HepG2 (cell line): ENCODE data around the gene BBC3. TPM values are rescaled to one million over a fixed set of nuclear protein-coding genes. Genes with fewer than 3 reads are reported as not detected.

Experiments
- ATAC-seq: fragments of 200-7000 bp; cut with Tn5 transposase; 3 replicates; pipeline ENCODE4 v1.9.1; 2020; ENCODE audit warnings: mild to moderate bottlenecking, moderate library complexity
- BruUV-seq: library from RNA; stranded (reverse); fragments of 400-500 nt; replicated peaks from 2 replicates; lab custom pipeline; 2021; lab: Mats Ljungman, UMichigan
- CTCF ChIA-PET: fragments of 300-600 bp; formaldehyde crosslinking; extraction: SDS; loops from one replicate; lab custom pipeline; 2021; ENCODE audit warnings: low total read pairs, inconsistent platforms, low intra/inter-chr PET ratio; lab: Yijun Ruan, JAX
- POLR2A ChIA-PET: fragments of 350-600 bp; sonication (Branson Sonifier 250); formaldehyde crosslinking; loops from one replicate; lab custom pipeline; 2020; ENCODE audit warnings: antibody characterized with exemption, inconsistent platforms; lab: Yijun Ruan, JAX
- DNase-seq: peaks from one replicate; pipeline ENCODE4 v3.0.0-alpha.2; 2015; ENCODE audit warnings: low spot score
- FAIRE-seq: peaks from 3 replicates; lab custom pipeline; 2011; peaks lifted over from hg19 to GRCh38; lab: Jason Lieb, UNC
- H2AFZ ChIP-seq: one replicate; pipeline ENCODE4 v1.6.1; 2011; ENCODE audit warnings: low read length, inconsistent platforms
- H3K27ac ChIP-seq: fragments of 300-600 bp; 3 replicates; pipeline ENCODE4 v1.8.0; 2011; ENCODE audit warnings: mixed run types, mild to moderate bottlenecking, mixed read lengths, low read length, inconsistent platforms; ENCODE audit not compliant: insufficient read depth; ENCODE audit errors: extremely low read length
- H3K27me3 ChIP-seq, 2 experiments: fragments of 200-600 bp in 1 of 2; 2 replicates in 1 of 2; 3 replicates in 1 of 2; pipeline versions ENCODE4 v1.6.0 to v1.8.0; 2011; ENCODE audit warnings: low read length in 2 of 2, mild to moderate bottlenecking in 2 of 2, moderate library complexity in 2 of 2, inconsistent platforms in 1 of 2; ENCODE audit not compliant: insufficient read depth in 2 of 2, control insufficient read depth in 1 of 2
- H3K36me3 ChIP-seq, 2 experiments: fragments of 200-600 bp in 1 of 2; replicated peaks in 1 of 2; 2 replicates in 1 of 2; 3 replicates in 1 of 2; pipeline versions ENCODE4 v1.5.1 to v1.8.0; 2011; ENCODE audit warnings: low read length in 2 of 2, inconsistent platforms in 1 of 2; ENCODE audit not compliant: insufficient read depth in 2 of 2, control insufficient read depth in 1 of 2
- H3K4me1 ChIP-seq: 2 replicates; pipeline ENCODE4 v1.5.1; 2012; ENCODE audit warnings: low read length, inconsistent platforms; ENCODE audit not compliant: insufficient read depth
- H3K4me2 ChIP-seq: 2 replicates; pipeline ENCODE4 v1.6.0; 2011; ENCODE audit warnings: low read depth, low read length, inconsistent platforms
- H3K4me3 ChIP-seq, 3 experiments: fragments of 200-600 bp in 1 of 3; sonication (generic), shearing (Covaris generic) in 1 of 3; replicated peaks in 1 of 3; 2 replicates each; pipeline ENCODE4 v1.5.1; 2011 to 2016; ENCODE audit warnings: low read length in 3 of 3, inconsistent platforms in 2 of 3, low read depth in 2 of 3, mild to moderate bottlenecking in 2 of 3, control low read depth in 1 of 3, mixed read lengths in 1 of 3; ENCODE audit not compliant: insufficient read depth in 1 of 3
- H3K79me2 ChIP-seq: one replicate; pipeline ENCODE4 v1.6.1; 2011; ENCODE audit warnings: low read length, inconsistent platforms; ENCODE audit not compliant: insufficient read depth
- H3K9ac ChIP-seq: 2 replicates; pipeline ENCODE4 v1.6.0; 2011; ENCODE audit warnings: mild to moderate bottlenecking, low read depth, low read length, inconsistent platforms; ENCODE audit not compliant: insufficient read depth
- H3K9me3 ChIP-seq: 2 replicates; pipeline ENCODE4 v1.5.1; 2012; ENCODE audit warnings: mild to moderate bottlenecking, low read length
- H4K20me1 ChIP-seq: 2 replicates; pipeline ENCODE4 v1.6.0; 2011; ENCODE audit warnings: inconsistent platforms, mild to moderate bottlenecking, low read length, moderate library complexity; ENCODE audit not compliant: insufficient read depth
- AGO1 ChIP-seq: fragments of 200-400 bp; formaldehyde crosslinking; IDR thresholded peaks from 2 replicates; pipeline ENCODE4 v1.6.1; 2017; ENCODE audit warnings: mild to moderate bottlenecking, low read depth, low read length, moderate library complexity; ENCODE audit not compliant: poor library complexity, severe bottlenecking
- ATF5 ChIP-seq: sonication (generic); formaldehyde crosslinking; IDR thresholded peaks from 2 replicates; pipeline ENCODE4 v1.4.0; 2020; ENCODE audit warnings: mild to moderate bottlenecking, low read depth, missing genetic modification reagents
- CREM ChIP-seq, 2 experiments: sonication (generic) in 1 of 2; formaldehyde crosslinking in 1 of 2; IDR thresholded peaks; 2 replicates each; pipeline versions ENCODE4 v1.4.0 to v1.6.1; 2016 to 2020; ENCODE audit warnings: antibody characterized with exemption in 1 of 2, mild to moderate bottlenecking in 1 of 2, missing genetic modification reagents in 1 of 2
- DMAP1 ChIP-seq: IDR thresholded peaks from 2 replicates; pipeline ENCODE4 v1.6.1; 2016
- DNMT3B ChIP-seq: conservative IDR thresholded peaks from 2 replicates; pipeline ENCODE4 v1.6.1; 2016; ENCODE audit warnings: missing biosample characterization, control low read depth
- HNF4A ChIP-seq: sonication (generic); formaldehyde crosslinking; IDR thresholded peaks from 2 replicates; pipeline ENCODE4 v1.4.0; 2020; ENCODE audit warnings: missing genetic modification reagents
- MAF1 ChIP-seq: sonication (generic); formaldehyde crosslinking; IDR thresholded peaks from 2 replicates; pipeline ENCODE4 v1.5.0; 2020; ENCODE audit warnings: missing genetic modification reagents, borderline replicate concordance
- MTA1 ChIP-seq: sonication (generic); formaldehyde crosslinking; IDR thresholded peaks from 2 replicates; pipeline ENCODE4 v1.4.0; 2020; ENCODE audit warnings: missing genetic modification reagents, mild to moderate bottlenecking, borderline replicate concordance
- MYC ChIP-seq: sonication (generic); formaldehyde crosslinking; IDR thresholded peaks from 2 replicates; pipeline ENCODE4 v1.9.0; 2021; ENCODE audit warnings: missing genetic modification reagents, borderline replicate concordance
- NFKBIZ ChIP-seq: IDR thresholded peaks from 2 replicates; pipeline ENCODE4 v1.6.1; 2018; ENCODE audit warnings: missing genetic modification reagents, missing compliant biosample characterization
- NR3C1 ChIP-seq: sonication (generic); formaldehyde crosslinking; IDR thresholded peaks from 2 replicates; pipeline ENCODE4 v1.4.0; 2020; ENCODE audit warnings: missing genetic modification reagents
- POGZ ChIP-seq: sonication (generic); formaldehyde crosslinking; IDR thresholded peaks from 2 replicates; pipeline ENCODE4 v1.4.0; 2020; ENCODE audit warnings: mild to moderate bottlenecking, missing genetic modification reagents
- SNAPC4 ChIP-seq: sonication (generic); formaldehyde crosslinking; IDR thresholded peaks from 2 replicates; pipeline ENCODE4 v1.4.0; 2020; ENCODE audit warnings: mild to moderate bottlenecking, missing genetic modification reagents
- ZBTB21 ChIP-seq: sonication (generic); formaldehyde crosslinking; IDR thresholded peaks from 2 replicates; pipeline ENCODE4 v1.4.0; 2020; ENCODE audit warnings: missing genetic modification reagents
- ZFP41 ChIP-seq: sonication (generic); formaldehyde crosslinking; IDR thresholded peaks from 2 replicates; pipeline ENCODE4 v1.4.0; 2020; ENCODE audit warnings: mild to moderate bottlenecking, missing genetic modification reagents, borderline replicate concordance
- ZMYM4 ChIP-seq: sonication (generic); formaldehyde crosslinking; IDR thresholded peaks from 2 replicates; pipeline ENCODE4 v1.8.1; 2023; ENCODE audit warnings: mild to moderate bottlenecking, missing genetic modification reagents
- ZNF552 ChIP-seq: sonication (generic); formaldehyde crosslinking; IDR thresholded peaks from 2 replicates; pipeline ENCODE4 v1.9.0; 2022; ENCODE audit warnings: missing genetic modification reagents, mild to moderate bottlenecking, borderline replicate concordance
- ZNF557 ChIP-seq: sonication (generic); formaldehyde crosslinking; IDR thresholded peaks from 2 replicates; pipeline ENCODE4 v1.4.0; 2020; ENCODE audit warnings: missing genetic modification reagents
- ZNF563 ChIP-seq: sonication (generic); formaldehyde crosslinking; IDR thresholded peaks from 2 replicates; pipeline ENCODE4 v1.8.0; 2022; ENCODE audit warnings: mild to moderate bottlenecking, moderate library complexity, missing genetic modification reagents
- WGBS: methylation state at CpG from one replicate; pipeline ENCODE4 v1.1.6; 2017; ENCODE audit warnings: low lambda C conversion rate; 5-methylcytosine and 5-hydroxymethylcytosine counted together
- in situ Hi-C: cut with HindIII; loops from 2 replicates; pipeline ENCODE4 v1.10.0; 2017; ENCODE audit warnings: low pct_unique_long_range_greater_than_20kb; ENCODE audit not compliant: extremely low pct_ligation_motif_present
- intact Hi-C: fragments of 100-400 bp; cut with micrococcal nuclease; formaldehyde crosslinking; loops from one replicate; pipeline ENCODE4 v1.10.0; 2022; ENCODE audit not compliant: unreplicated experiment
- polyA plus RNA-seq, 8 experiments: library from polyadenylated mRNA; depleted of rRNA in 3 of 8; stranded (reverse) in 7 of 8; unstranded in 1 of 8; fragments of >200 nt; fragmentation: Illumina TruSeq in 4 of 8; extraction: Trizol in 4 of 8; gene quantifications; 2 replicates each; pipeline versions ENCODE4 v1.2.1 to v1.2.3, GENCODE V29; 2011 to 2016; ENCODE audit warnings: low read depth in 4 of 8, missing spikeins in 1 of 8, mixed read lengths in 1 of 8; ENCODE audit not compliant: insufficient read depth in 1 of 8
- total RNA-seq, 5 experiments: library from RNA; depleted of rRNA; stranded (reverse); fragments of >200 nt; fragmentation: Illumina TruSeq; extraction: Trizol; gene quantifications; 2 replicates each; pipeline ENCODE4 v1.2.3, GENCODE V29; 2016; ENCODE audit warnings: low read depth in 1 of 5

The BBC3 gene
- total and polyA plus RNA-seq, 2 of the 13 experiments (the other 11 are each of a cell fraction or from before 2014, with no cell fraction given): 6.1 to 8.8 TPM

- Histone ChIP-seq H3K27me3 (no peaks in the 10 kb centered on the region), H3K79me2 (peaks cover 15% of the 10 kb centered on the region), H3K9me3 (no peaks in the 10 kb centered on the region), H2AFZ (no peak within 1 kb of the TSS), H3K4me3 (peak within 1 kb of the TSS; percentile 72 to 88 (median 88)), H3K27ac (peak within 1 kb of the TSS; percentile 86), H4K20me1 (peaks cover 8% of the 10 kb centered on the region; the same call in 1 of the 2 replicates), H3K36me3 (peaks cover 14 to 28% of the 10 kb centered on the region in 2 experiments), H3K4me2 (peak within 1 kb of the TSS; percentile 94), H3K9ac (peak within 1 kb of the TSS; percentile 89), H3K4me1 (peaks cover 44% of the 10 kb centered on the region)
- ChIA-PET POLR2A (interaction anchor here (0.6 to 3.6 kb wide), 25 partner anchors 9 to 636 kb away, joined by 3 to 81 read pairs (median 5); partner anchors contain the start of genes DHX34, INAFM1, SLC1A5 and ZC3H4), CTCF (no interaction called here)
- intact Hi-C loops: no loop called here
- WGBS: 13% methylated on average over 30 of the region's 60 CpGs
- TSS peak; percentile 94 for BruUV-seq
- DNase-seq (peak; percentile 94), FAIRE-seq (peak; percentile 74), ATAC-seq (peak; percentile 81)
- in situ Hi-C loops: no loop called here
- TF ChIP-seq DNMT3B (CRISPR knock-in tag): 0 out of 2 replicates have a peak, but pooled peaks have one; percentile 62
- TF ChIP-seq POGZ (CRISPR knock-in tag): no peak; the same call in 1 of the 2 replicates
- TF ChIP-seq ZNF557 (CRISPR knock-in tag): no peak
- TF ChIP-seq NR3C1 (CRISPR knock-in tag): no peak
- peak; percentile 42; the same call in 1 of the 2 replicates for TF ChIP-seq MAF1 (CRISPR knock-in tag)
- peak; percentile 74 for TF ChIP-seq ZMYM4 (CRISPR knock-in tag)
- peak; percentile 44; the same call in 1 of the 2 replicates for TF ChIP-seq ZNF563 (CRISPR knock-in tag)
- TF ChIP-seq ZBTB21 (CRISPR knock-in tag): peak; percentile 78
- TF ChIP-seq MTA1: peak; percentile 28; the same call in 1 of the 2 replicates
- TF ChIP-seq ATF5 (CRISPR knock-in tag): no peak
- TF ChIP-seq CREM (IDR thresholded peaks at IDR 0.05): peak; percentile 90
- TF ChIP-seq CREM (CRISPR knock-in tag; IDR thresholded peaks at IDR 0.05): peak; percentile 70
- no peak for TF ChIP-seq NFKBIZ
- TF ChIP-seq ZFP41 (CRISPR knock-in tag): 0 out of 2 replicates have a peak, but pooled peaks have one; percentile 20
- TF ChIP-seq HNF4A (CRISPR knock-in tag): no peak
- TF ChIP-seq SNAPC4: no peak
- TF ChIP-seq AGO1: no peak
- peak; percentile 71; the same call in 1 of the 2 replicates for TF ChIP-seq MYC
- peak; percentile 70 for TF ChIP-seq DMAP1 (CRISPR knock-in tag)
- peak; percentile 39; the same call in 1 of the 2 replicates for TF ChIP-seq ZNF552 (CRISPR knock-in tag)
Observed at GRCh38 chr19:47255879-47256692, 25.1 kb upstream of the BBC3 start, which contains the start of gene CCDC9. Gene CCDC9, plus strand, starts transcription at chr19:47256525. Its CDS starts 1,876 bp downstream, at chr19:47258401.
